Upper lobe of right lung (tissue), 1 donor: Measurements from ENCODE around the gene CD9. TPM values are rescaled to one million over a fixed set of nuclear protein-coding genes. Genes with fewer than 3 reads are reported as not detected.

Source experiments
- ATAC-seq: fragments of 200-7000 bp; cut with Tn5 transposase; one replicate; pipeline ENCODE4 v1.9.1; 2020; ENCODE audit warnings: mild to moderate bottlenecking, moderate library complexity
- DNase-seq: peaks from one replicate; pipeline ENCODE4 v3.0.0-alpha.2; 2020
- H3K27ac ChIP-seq: fragments of 200-600 bp; one replicate; pipeline ENCODE4 v1.8.0; 2022
- H3K27me3 ChIP-seq: fragments of 200-600 bp; one replicate; pipeline ENCODE4 v1.8.0; 2022; ENCODE audit warnings: mild to moderate bottlenecking
- H3K36me3 ChIP-seq: fragments of 200-600 bp; one replicate; pipeline ENCODE4 v1.8.0; 2022
- H3K4me1 ChIP-seq: fragments of 200-600 bp; one replicate; pipeline ENCODE4 v1.8.0; 2022
- H3K4me3 ChIP-seq: fragments of 200-600 bp; one replicate; pipeline ENCODE4 v1.8.0; 2022; ENCODE audit warnings: mild to moderate bottlenecking
- H3K9me3 ChIP-seq: fragments of 200-600 bp; one replicate; pipeline ENCODE4 v1.8.0; 2022
- CTCF ChIP-seq: fragments of 200-600 bp; IDR thresholded peaks from one replicate; pipeline ENCODE4 v1.8.0; 2022; ENCODE audit warnings: antibody characterized with exemption
- intact Hi-C: fragments of 100-400 bp; cut with DNase I; formaldehyde crosslinking; loops from one replicate; pipeline ENCODE4 v1.11.0; 2022
- total RNA-seq: library from RNA; stranded (reverse); fragmentation: NEBNext Ultra II Directional; extraction: Animal tissue kit (Norgen Biotek cat#: 25700); gene quantifications from one replicate; pipeline ENCODE4 v1.2.1, GENCODE V29; 2021
- donor health status: DM: no; HTN: yes; CAD: no; lungs with severe emphysema.

Gene CD9
- total RNA-seq, 1 donor from 2014 or later = 445 TPM

DNA sequence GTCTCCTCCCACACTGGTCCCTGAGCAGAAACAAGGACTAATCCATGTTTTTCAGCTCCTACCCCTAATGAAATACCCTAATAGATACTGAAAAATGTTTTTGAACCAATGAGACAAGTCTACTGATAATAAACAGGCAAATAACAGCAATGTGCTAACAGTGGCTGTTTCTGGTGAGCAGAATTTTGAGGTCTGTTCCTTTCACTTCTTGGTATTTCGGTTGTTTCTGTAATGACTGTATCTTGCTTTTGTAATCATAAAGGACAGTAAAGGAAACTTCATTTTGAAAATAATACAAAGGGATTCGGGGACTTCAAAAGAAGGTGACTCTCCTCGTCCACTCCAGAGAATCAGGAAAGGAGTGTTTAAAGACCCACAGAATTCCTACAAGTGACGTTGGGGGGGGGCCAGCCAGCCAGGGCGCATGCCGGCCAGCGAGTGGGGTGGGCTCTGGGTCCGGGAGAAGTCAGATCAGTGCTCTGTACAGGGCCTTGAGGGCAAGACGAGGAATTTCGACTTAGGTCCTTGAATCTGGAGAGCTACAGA, 1.1 kb upstream of the CD9 start:
- intact Hi-C loops = loop anchor here (5.0 kb wide), 1 partner anchor 83 kb away; no protein-coding TSS in a partner anchor
- peaks cover 46% of the 10 kb centered on the region for H3K4me1 ChIP-seq
- H3K27me3 ChIP-seq = no peaks in the 10 kb centered on the region
- DNase-seq (no peak), ATAC-seq (no peak)
- H3K4me3 ChIP-seq = peak overlapping the region; percentile 84
- TF ChIP-seq CTCF = no peak
- no peaks in the 10 kb centered on the region for H3K36me3 ChIP-seq
- H3K9me3 ChIP-seq = no peaks in the 10 kb centered on the region
- peak overlapping the region; percentile 92 for H3K27ac ChIP-seq

- ATAC-seq = peak; percentile 28
- peak; percentile 93 for DNase-seq
- intact Hi-C loops = loop anchor here (5.0 kb wide), 1 partner anchor 83 kb away; no protein-coding TSS in a partner anchor
- no peak for TF ChIP-seq CTCF
- Histone ChIP-seq H3K36me3 (no peaks in the 10 kb centered on the region), H3K27me3 (no peaks in the 10 kb centered on the region), H3K9me3 (no peaks in the 10 kb centered on the region), H3K27ac (peak overlapping the region; percentile 92), H3K4me3 (peak overlapping the region; percentile 84), H3K4me1 (peaks cover 52% of the 10 kb centered on the region)
These were observed 507 bp upstream of the CD9 start for GRCh38 chr12:6199531-6200255.

DNA sequence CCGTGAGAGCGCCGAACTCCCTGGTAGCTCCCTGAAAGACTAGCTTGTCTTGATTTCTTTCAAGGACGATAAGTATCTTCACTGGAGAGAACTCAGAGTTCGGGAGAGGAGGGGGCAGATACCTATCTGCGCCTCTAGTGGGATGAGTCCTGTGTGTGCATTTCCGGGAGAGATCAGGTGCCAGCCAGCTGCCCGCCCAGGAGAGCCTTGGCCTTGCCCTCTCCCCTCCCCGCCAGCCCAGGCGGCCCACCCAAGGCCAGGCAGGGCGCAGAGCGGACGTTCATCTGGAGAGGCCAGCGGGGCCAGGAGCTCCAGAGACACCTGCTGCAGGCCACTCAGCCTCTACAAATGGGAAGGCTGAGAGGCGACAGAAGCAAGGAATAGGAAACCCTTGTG, 1.0 kb downstream of the CD9 start:
- TF ChIP-seq CTCF = no peak
- intact Hi-C loops = no loop called here
- Histone ChIP-seq H3K9me3 (no peaks in the 10 kb centered on the region), H3K27ac (peak overlapping the region; percentile 87), H3K36me3 (no peaks in the 10 kb centered on the region), H3K4me3 (peak overlapping the region; percentile 84), H3K27me3 (no peaks in the 10 kb centered on the region), H3K4me1 (peaks cover 61% of the 10 kb centered on the region)
- DNase-seq = peak; percentile 77
- peak; percentile 49 for ATAC-seq

GRCh38 chr12:6201826-6202225, 1.6 kb downstream of the CD9 start:
- peak overlapping the region; percentile 84 for H3K4me3 ChIP-seq
- no peaks in the 10 kb centered on the region for H3K9me3 ChIP-seq
- TF ChIP-seq CTCF = no peak
- intact Hi-C loops = no loop called here
- no peak for DNase-seq
- H3K27me3 ChIP-seq = no peaks in the 10 kb centered on the region
- no peaks in the 10 kb centered on the region for H3K36me3 ChIP-seq
- H3K27ac ChIP-seq = peak overlapping the region; percentile 87
- no peak for ATAC-seq
- peaks cover 67% of the 10 kb centered on the region for H3K4me1 ChIP-seq

- no peak for DNase-seq
- H3K36me3 ChIP-seq = no peaks in the 10 kb centered on the region
- H3K4me1 ChIP-seq = peaks cover 70% of the 10 kb centered on the region
- peak overlapping the region; percentile 84 for H3K4me3 ChIP-seq
- intact Hi-C loops = no loop called here
- no peaks in the 10 kb centered on the region for H3K27me3 ChIP-seq
- TF ChIP-seq CTCF = no peak
- no peaks in the 10 kb centered on the region for H3K9me3 ChIP-seq
- ATAC-seq = peak; percentile 8
- H3K27ac ChIP-seq = peak overlapping the region; percentile 87
These were observed 2.1 kb downstream of the CD9 start for GRCh38 chr12:6202304-6202703.
